Astrocyte of the spinal cord (primary cell): ENCODE results near the gene SRGAP1.
"Not testable (repeated sequence)": the region's sequence is repeated elsewhere in the genome, so short reads cannot be mapped to it uniquely, and the experiment has no call there.

ENCODE experiments used
- DNase-seq: peaks from one replicate; pipeline ENCODE4 v3.0.0; 2011; ENCODE audit warnings: low read depth, low spot score
- H3K4me3 ChIP-seq: 2 replicates; pipeline ENCODE4 v1.5.1; 2011; ENCODE audit warnings: low read depth, mild to moderate bottlenecking, low read length, moderate library complexity
- CTCF ChIP-seq: IDR thresholded peaks from 2 replicates; pipeline ENCODE4 v1.5.1; 2012; ENCODE audit warnings: low read depth, mild to moderate bottlenecking, low read length, inconsistent platforms
- in situ Hi-C: cut with HindIII; loops from 2 replicates; pipeline ENCODE4 v1.10.0; 2017; ENCODE audit warnings: low sequenced_read_pairs

Gene SRGAP1

GRCh38 chr12:63828867-63829266 lies 15.6 kb upstream of the SRGAP1 start:
- H3K4me3 ChIP-seq: no peak overlapping the region
- DNase-seq: no peak
- TF ChIP-seq CTCF: no peak
- in situ Hi-C loops: no loop called here

- no peak overlapping the region for H3K4me3 ChIP-seq
- DNase-seq: no peak
- TF ChIP-seq CTCF: no peak
- in situ Hi-C loops: no loop called here
Observed at GRCh38 chr12:63836046-63836445, 8.5 kb upstream of the SRGAP1 start.

GRCh38 chr12:63836936-63837335 lies 7.6 kb upstream of the SRGAP1 start:
- in situ Hi-C loops: no loop called here
- TF ChIP-seq CTCF: no peak
- DNase-seq: no peak

GRCh38 chr12:63838411-63838810 lies 6.1 kb upstream of the SRGAP1 start:
- H3K4me3 ChIP-seq: no peak overlapping the region
- TF ChIP-seq CTCF: no peak
- DNase-seq: no peak
- in situ Hi-C loops: no loop called here

More at GRCh38 chr12:63836936-63837335, 7.6 kb upstream of the SRGAP1 start:
- no peak overlapping the region for H3K4me3 ChIP-seq

- in situ Hi-C loops: no loop called here
Observed at GRCh38 chr12:63841011-63841410, 3.5 kb upstream of the SRGAP1 start.

GRCh38 chr12:63841571-63841970 lies 2.9 kb upstream of the SRGAP1 start:
- H3K4me3 ChIP-seq: no peak overlapping the region
- no peak for DNase-seq
- TF ChIP-seq CTCF: no peak
- in situ Hi-C loops: no loop called here

More at GRCh38 chr12:63841011-63841410, 3.5 kb upstream of the SRGAP1 start:
- H3K4me3 ChIP-seq: no peak overlapping the region
- no peak for TF ChIP-seq CTCF
- no peak for DNase-seq

- in situ Hi-C loops, H3K4me3 ChIP-seq, DNase-seq: not testable (repeated sequence)
Observed at GRCh38 chr12:63842750-63843149, 1.8 kb upstream of the SRGAP1 start.
